Raji (cell line): ENCODE data around the gene SLX4IP.

Experiments used
- POLR2A ChIP-seq: IDR thresholded peaks from 2 replicates; pipeline ENCODE4 v1.6.1; 2011; ENCODE audit warnings: low read depth, low read length, control low read depth; ENCODE audit not compliant: insufficient read depth

SLX4IP gene

GRCh38 chr20:10513061-10513460, 78.0 kb downstream of the SLX4IP start:
- no peak for TF ChIP-seq POLR2A

DNA sequence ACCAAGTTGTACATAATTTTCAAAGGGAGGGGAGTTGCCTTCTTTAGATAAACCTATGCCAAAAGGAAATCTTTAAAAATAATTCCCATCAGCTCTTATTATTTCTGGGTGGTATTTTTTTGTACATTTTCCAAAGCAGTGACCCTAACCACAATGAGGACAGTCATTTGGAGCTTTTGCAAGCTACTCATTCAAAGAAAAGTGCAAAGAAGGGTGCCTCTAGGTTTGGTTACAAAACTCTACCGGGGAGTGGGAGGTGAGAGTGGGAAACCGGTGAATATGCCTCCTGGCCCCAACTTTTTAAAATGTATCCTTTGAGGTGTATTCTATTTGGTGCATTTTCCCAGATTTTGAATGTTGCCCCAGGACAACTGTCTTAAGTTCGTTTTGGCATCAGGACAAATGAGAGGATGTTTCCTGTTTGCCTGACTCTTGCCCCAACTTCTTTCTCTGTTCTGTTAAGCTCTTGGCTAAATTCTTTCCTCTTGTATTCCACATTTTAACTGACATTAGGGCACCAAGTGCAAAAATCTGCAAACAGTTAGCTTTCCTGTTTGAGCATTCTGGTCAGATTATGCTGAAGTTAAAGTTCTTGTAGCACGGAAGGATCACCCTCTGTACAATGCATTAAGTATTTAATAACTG, 78.9 kb downstream of the SLX4IP start:
- TF ChIP-seq POLR2A: no peak

GRCh38 chr20:10516529-10516928, 81.4 kb downstream of the SLX4IP start:
- no peak for TF ChIP-seq POLR2A

GRCh38 chr20:10519361-10520046, 84.4 kb downstream of the SLX4IP start:
- no peak for TF ChIP-seq POLR2A

DNA sequence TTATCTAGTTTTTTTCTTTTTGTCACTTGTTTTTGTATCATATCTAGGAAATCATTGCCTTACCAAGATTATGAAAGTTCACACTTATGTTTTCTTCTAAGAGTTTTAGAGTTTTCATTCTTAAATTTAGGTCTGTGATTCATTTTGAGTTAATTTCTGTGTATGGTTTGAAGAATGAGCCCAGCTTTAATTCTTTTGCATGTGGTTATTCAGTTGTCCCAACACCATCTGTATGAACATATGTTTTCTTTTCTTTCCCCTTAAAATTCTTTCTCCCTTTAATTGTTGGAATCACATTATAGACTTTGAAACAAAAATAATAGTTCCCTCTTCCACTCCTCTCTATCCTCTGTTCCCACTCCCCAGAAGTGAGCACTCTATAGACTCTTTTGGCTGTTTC, 85.4 kb downstream of the SLX4IP start:
- TF ChIP-seq POLR2A: no peak

GRCh38 chr20:10521068-10521831, 86.1 kb downstream of the SLX4IP start:
- TF ChIP-seq POLR2A: no peak

DNA sequence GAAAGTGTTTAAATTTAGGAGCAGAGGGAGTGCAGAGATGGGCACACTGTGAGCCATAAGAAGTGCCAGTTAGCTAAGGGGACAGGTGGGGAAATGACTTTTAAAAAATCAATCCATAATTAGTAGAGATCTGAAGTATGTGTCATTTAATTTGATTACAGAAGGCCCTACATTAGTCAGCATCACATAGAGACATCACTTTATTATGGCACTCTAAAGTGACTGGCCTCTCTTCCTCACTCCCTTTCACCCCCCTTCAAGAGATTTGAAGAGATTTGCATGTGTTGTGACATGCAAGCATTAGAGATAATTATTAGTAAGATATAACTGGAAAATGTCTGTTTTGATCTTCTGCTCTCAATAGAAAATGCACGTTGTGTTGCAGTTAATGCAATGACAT, 86.7 kb downstream of the SLX4IP start:
- no peak for TF ChIP-seq POLR2A

DNA sequence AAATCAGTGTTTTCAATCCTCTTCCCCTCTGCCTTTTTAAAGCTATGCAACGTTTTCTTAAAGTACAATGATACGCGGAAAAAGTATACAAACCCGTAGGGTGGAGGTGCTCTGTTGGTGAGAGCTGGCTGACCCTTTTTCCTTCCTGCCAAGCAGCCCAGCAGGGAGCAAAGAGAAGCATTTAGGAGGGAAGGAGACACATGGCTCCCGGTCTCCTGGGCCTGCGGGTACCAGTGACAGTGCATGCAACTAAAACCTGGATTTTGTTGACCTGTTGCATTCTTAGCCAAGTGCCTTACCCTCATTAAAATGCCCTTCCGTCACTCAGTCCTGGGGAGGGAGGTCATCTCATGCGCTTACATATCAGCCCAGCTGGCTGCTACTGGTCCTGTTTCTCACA, 87.2 kb downstream of the SLX4IP start:
- TF ChIP-seq POLR2A: no peak

DNA sequence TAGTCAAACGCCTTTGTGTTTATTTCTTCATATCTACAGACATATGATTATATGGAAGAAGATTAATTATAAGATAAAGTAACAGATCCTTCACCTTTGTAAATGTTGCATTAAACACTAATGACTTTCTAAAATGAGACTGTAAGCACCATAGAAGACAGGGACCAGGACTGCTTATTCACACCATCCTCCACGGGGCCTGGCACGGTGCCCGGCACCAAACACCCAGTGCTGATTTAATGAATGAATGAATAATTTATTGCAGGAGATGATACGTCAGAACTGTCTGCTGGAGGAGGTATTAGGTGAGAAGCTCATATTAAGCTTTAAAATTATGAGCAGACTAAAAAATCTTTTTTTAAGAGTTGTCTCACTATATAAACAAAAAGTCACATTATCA, 88.3 kb downstream of the SLX4IP start:
- no peak for TF ChIP-seq POLR2A

DNA sequence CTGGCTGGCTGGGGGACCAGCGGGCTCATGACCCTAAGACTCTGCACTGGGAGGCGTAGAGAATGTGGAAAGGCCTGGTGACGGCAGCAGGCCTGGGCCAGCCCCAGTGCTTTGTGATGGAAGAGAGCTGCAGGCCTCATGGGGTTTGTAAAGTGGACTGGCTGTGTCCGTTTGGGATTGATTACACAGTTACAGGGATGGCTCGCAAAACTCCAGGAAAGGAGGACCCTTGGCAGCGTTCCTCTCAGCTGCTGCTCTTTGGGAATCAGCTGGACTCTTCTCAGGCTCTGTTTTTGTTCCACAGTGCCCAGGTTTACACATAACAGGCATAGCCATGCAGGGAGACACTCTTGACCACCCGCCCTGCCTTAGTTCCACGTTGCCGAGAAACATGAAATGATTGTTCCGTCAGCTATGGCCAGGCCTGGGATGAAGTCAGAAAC, 89.0 kb downstream of the SLX4IP start:
- TF ChIP-seq POLR2A: no peak

- no peak for TF ChIP-seq POLR2A
Observed at GRCh38 chr20:10524643-10525042, 89.5 kb downstream of the SLX4IP start.

DNA sequence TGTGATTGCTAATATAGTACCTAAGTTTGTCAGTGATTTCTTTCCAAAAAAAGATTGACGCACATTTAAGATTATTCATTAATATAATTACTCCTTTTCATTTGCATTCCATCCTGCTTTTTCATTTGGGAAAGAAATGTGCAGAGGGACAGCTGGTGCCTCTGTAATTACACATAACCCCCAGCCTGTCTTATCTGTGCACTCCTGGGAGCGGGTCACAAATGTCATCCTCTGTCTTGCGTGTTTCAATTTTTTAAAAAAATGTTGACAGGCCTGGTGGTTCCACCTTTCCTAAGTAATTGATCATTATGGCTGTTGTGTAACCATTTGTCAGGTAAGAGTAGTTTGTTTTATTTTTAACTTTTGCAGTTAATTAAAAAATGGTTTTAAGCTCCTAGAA, 92.7 kb downstream of the SLX4IP start:
- TF ChIP-seq POLR2A: no peak

DNA sequence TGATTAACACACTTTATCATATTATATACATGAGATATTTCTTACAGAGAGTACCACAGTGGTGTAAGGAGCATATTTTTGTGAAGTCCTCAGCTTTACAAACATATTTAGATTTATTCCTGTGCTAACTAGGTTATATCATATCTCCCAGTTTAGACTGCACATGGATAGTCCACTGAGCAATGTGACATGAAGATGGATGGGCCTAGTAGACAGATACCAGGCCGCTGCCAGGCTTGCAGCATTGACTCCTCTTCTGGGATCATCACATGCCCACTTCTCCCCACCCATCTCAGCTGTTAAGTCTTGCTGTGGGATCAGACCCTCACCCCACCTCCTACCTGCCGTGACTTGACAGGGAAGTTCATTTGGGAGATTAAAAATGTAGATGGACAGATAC, 95.8 kb downstream of the SLX4IP start:
- no peak for TF ChIP-seq POLR2A

DNA sequence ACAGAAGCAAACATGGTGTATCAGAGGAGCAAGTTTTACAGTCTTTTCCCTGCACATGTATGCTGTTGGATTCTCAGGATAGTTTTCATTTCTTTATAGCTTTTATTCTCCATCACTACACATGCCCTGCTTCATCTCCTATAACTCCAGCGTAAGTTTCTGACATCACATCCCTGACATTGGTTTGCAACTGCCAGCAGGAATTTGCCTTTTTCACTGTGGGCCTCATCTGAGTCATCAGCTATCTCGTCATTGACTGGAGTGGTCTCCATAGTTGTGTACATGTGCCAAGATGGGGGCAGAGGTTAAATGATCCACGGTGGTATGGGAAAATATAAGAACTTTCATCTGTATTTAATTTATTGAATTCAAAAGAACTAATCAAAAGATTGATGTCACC, 96.7 kb downstream of the SLX4IP start:
- no peak for TF ChIP-seq POLR2A

GRCh38 chr20:10532361-10532760, 97.3 kb downstream of the SLX4IP start:
- no peak for TF ChIP-seq POLR2A

DNA sequence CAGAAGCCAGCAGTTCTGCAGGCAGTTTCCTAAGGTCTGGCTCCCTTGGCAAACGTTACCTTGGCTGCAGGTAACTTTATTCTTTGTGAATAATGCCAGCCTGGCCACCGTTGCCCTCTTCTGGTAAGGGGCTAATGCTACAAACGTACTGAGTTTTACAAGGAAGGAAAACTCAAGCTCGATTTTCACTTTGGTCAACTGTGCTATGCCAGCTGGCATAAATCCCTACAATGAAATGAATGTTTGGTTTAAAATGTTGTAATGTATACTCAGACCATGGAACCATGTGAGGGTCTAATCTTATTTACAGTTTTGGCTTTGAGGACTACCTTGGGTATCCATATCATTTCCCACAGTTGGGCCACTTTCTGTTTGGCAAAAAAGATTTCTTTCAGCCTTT, 101.4 kb downstream of the SLX4IP start:
- no peak for TF ChIP-seq POLR2A
